ENCODE results near the gene RPP25.

- TF ChIP-seq, protein P1, sequence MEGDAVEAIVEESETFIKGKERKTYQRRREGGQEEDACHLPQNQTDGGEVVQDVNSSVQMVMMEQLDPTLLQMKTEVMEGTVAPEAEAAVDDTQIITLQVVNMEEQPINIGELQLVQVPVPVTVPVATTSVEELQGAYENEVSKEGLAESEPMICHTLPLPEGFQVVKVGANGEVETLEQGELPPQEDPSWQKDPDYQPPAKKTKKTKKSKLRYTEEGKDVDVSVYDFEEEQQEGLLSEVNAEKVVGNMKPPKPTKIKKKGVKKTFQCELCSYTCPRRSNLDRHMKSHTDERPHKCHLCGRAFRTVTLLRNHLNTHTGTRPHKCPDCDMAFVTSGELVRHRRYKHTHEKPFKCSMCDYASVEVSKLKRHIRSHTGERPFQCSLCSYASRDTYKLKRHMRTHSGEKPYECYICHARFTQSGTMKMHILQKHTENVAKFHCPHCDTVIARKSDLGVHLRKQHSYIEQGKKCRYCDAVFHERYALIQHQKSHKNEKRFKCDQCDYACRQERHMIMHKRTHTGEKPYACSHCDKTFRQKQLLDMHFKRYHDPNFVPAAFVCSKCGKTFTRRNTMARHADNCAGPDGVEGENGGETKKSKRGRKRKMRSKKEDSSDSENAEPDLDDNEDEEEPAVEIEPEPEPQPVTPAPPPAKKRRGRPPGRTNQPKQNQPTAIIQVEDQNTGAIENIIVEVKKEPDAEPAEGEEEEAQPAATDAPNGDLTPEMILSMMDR (IDR thresholded peaks at IDR 0.05): no peak
- no peak for TF ChIP-seq POLR2A (IDR thresholded peaks at IDR 0.05)
These were observed 41.0 kb upstream of the RPP25 start for GRCh38 chr15:74997543-74997942.
